ENCODE data around the gene ADRA2B.

The ADRA2B gene

GRCh38 chr2:96156926-96157648 lies 40.7 kb upstream of the ADRA2B start:
- no CpG with 5 or more reads among the region's 5 CpGs for WGBS (ENCODE audit: insufficient coverage, insufficient read length)
- no peak overlapping the region for H3K4me3 ChIP-seq (ENCODE audit: low read length)
- DNase-seq (ENCODE audit: low read depth, low spot score) = no peak

GRCh38 chr2:96156011-96156820 lies 39.8 kb upstream of the ADRA2B start:
- Histone ChIP-seq H3K4me3 (ENCODE audit: low read length) (no peak overlapping the region), H3K36me3 (ENCODE audit: control insufficient read depth, insufficient read depth, low read length) (no peaks in the 10 kb centered on the region; the same call in 1 of the 2 replicates), H3K27ac (ENCODE audit: low read length) (no peak overlapping the region), H3K27me3 (ENCODE audit: control insufficient read depth, insufficient read depth, low read length) (no peaks in the 10 kb centered on the region), H3K4me1 (ENCODE audit: control insufficient read depth, insufficient read depth, low read length) (peaks cover 6% of the 10 kb centered on the region; the same call in 1 of the 2 replicates), H3K9me3 (ENCODE audit: control insufficient read depth, insufficient read depth, low read length) (no peaks in the 10 kb centered on the region)
- WGBS (ENCODE audit: insufficient coverage, insufficient read length) = no CpG with 5 or more reads among the region's 10 CpGs
- no peak for DNase-seq (ENCODE audit: low read depth, low spot score)

More at GRCh38 chr2:96156926-96157648, 40.7 kb upstream of the ADRA2B start:
- no peaks in the 10 kb centered on the region for H3K27me3 ChIP-seq (ENCODE audit: control insufficient read depth, insufficient read depth, low read length)
- no peaks in the 10 kb centered on the region for H3K9me3 ChIP-seq (ENCODE audit: control insufficient read depth, insufficient read depth, low read length)
- no peaks in the 10 kb centered on the region; the same call in 1 of the 2 replicates for H3K36me3 ChIP-seq (ENCODE audit: control insufficient read depth, insufficient read depth, low read length)
- H3K27ac ChIP-seq (ENCODE audit: low read length) = no peak overlapping the region
- peaks cover 6% of the 10 kb centered on the region; the same call in 1 of the 2 replicates for H3K4me1 ChIP-seq (ENCODE audit: control insufficient read depth, insufficient read depth, low read length)

DNA sequence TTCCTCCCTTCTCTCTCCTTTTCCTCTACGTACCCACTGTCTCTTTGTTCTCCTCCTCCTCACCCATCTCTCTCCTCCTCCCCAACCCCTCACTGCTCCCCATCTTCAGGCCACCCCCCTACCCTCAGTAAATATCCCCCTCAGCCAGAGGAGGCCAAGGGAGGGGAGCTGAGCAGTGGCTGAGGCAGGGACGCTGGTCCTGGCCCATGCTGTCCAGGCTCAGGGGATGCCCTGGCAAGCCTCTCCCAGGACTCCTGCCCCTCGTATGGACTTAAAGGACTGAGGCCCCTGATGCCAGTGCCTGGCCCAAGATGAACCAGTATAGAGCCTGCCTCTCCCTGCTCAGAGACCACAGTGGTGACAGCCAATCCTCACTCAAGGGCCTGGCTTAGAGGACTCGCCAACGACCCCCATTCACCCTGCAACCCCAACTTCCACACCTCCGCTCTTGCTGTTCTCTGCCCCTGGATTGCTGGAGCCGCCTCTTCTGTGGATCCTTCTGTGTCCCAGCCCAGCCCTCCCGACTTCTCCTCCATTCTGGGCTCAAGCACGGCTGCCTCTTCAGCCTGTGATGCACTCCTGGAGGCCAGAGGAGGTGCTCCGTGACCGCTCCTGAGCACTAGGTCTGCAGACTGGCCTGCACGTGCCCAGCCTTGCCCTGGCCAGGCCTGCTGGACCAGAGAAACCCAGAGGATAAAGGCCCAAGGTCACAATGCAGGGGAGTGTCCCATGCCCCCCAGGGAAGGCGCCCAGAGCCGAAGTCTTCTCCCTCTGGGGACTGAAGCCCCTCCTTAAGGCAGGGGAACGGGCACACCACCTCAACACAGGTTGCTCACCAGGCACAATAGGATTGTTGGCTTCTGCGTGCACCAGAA lies 38.4 kb upstream of the ADRA2B start:
- DNase-seq (ENCODE audit: low read depth, low spot score) = no peak
- H3K36me3 ChIP-seq (ENCODE audit: control insufficient read depth, insufficient read depth, low read length) = no peaks in the 10 kb centered on the region; the same call in 1 of the 2 replicates
- H3K4me1 ChIP-seq (ENCODE audit: control insufficient read depth, insufficient read depth, low read length) = peaks cover 6% of the 10 kb centered on the region; the same call in 1 of the 2 replicates
- H3K4me3 ChIP-seq (ENCODE audit: low read length) = no peak overlapping the region
- no peak overlapping the region for H3K27ac ChIP-seq (ENCODE audit: low read length)
- no peaks in the 10 kb centered on the region for H3K27me3 ChIP-seq (ENCODE audit: control insufficient read depth, insufficient read depth, low read length)
- H3K9me3 ChIP-seq (ENCODE audit: control insufficient read depth, insufficient read depth, low read length) = no peaks in the 10 kb centered on the region
- no CpG with 5 or more reads among the region's 16 CpGs for WGBS (ENCODE audit: insufficient coverage, insufficient read length)

- DNase-seq (ENCODE audit: low read depth, low spot score) = no peak
- peaks cover 6% of the 10 kb centered on the region for H3K4me1 ChIP-seq (ENCODE audit: control insufficient read depth, insufficient read depth, low read length)
- H3K27ac ChIP-seq (ENCODE audit: low read length) = no peak overlapping the region
- H3K36me3 ChIP-seq (ENCODE audit: control insufficient read depth, insufficient read depth, low read length) = no peaks in the 10 kb centered on the region; the same call in 1 of the 2 replicates
- H3K27me3 ChIP-seq (ENCODE audit: control insufficient read depth, insufficient read depth, low read length) = no peaks in the 10 kb centered on the region
- no peaks in the 10 kb centered on the region for H3K9me3 ChIP-seq (ENCODE audit: control insufficient read depth, insufficient read depth, low read length)
- WGBS (ENCODE audit: insufficient coverage, insufficient read length) = no CpG with 5 or more reads among the region's 7 CpGs
- H3K4me3 ChIP-seq (ENCODE audit: low read length) = no peak overlapping the region
Observed at GRCh38 chr2:96153991-96154431, 37.6 kb upstream of the ADRA2B start.

GRCh38 chr2:96153291-96153713 lies 36.9 kb upstream of the ADRA2B start:
- WGBS (ENCODE audit: insufficient coverage, insufficient read length) = no CpG with 5 or more reads among the region's 7 CpGs

DNA sequence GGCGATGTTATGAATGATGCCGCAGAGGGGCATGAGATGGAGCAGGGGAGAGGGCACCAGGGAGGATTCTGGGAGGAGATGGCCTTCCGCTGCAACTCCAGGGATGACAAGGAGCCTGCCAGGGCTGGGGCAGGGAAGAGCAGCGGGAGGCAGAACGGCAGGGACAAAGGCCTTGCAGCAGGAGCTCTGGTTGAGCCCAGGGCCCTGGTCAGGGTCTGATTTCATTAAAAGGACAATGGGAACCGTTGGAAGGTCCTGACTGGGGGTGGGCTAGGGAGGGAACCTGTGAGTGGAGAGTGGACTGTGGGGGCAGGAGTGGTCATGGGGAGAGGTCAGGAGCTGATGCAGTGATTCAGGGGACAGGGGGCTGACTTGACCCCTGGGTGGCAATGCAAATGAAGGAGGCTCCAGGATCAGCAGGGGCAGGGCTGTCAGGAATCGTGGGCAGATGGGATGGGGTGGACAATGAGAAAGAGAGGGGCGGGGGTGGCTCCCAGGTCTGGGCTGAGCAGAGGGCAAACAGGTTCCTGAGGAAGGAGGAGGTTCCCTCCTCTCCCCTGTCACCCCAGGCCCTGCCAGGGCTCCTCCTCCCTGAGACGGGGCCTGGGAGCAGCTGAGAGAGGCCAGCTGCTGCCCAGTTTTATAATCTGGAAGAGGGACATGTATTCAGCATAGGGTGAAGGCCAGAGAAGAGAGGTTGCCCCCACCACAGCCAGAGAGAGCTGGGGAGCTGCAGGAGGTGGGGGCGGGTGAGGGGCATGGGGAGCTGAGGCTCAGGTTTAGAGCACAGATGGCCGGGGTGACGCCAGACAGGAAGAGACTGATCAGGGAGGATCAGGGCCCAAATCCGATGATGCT lies 36.2 kb upstream of the ADRA2B start:
- peaks cover 9% of the 10 kb centered on the region for H3K4me1 ChIP-seq (ENCODE audit: control insufficient read depth, insufficient read depth, low read length)
- no CpG with 5 or more reads among the region's 13 CpGs for WGBS (ENCODE audit: insufficient coverage, insufficient read length)
- no peak overlapping the region for H3K27ac ChIP-seq (ENCODE audit: low read length)
- no peak overlapping the region for H3K4me3 ChIP-seq (ENCODE audit: low read length)
- no peaks in the 10 kb centered on the region for H3K9me3 ChIP-seq (ENCODE audit: control insufficient read depth, insufficient read depth, low read length)
- DNase-seq (ENCODE audit: low read depth, low spot score) = no peak
- H3K27me3 ChIP-seq (ENCODE audit: control insufficient read depth, insufficient read depth, low read length) = no peaks in the 10 kb centered on the region
- H3K36me3 ChIP-seq (ENCODE audit: control insufficient read depth, insufficient read depth, low read length) = no peaks in the 10 kb centered on the region; the same call in 1 of the 2 replicates

More at GRCh38 chr2:96153291-96153713, 36.9 kb upstream of the ADRA2B start:
- H3K4me3 ChIP-seq (ENCODE audit: low read length) = no peak overlapping the region
- H3K27me3 ChIP-seq (ENCODE audit: control insufficient read depth, insufficient read depth, low read length) = no peaks in the 10 kb centered on the region
- DNase-seq (ENCODE audit: low read depth, low spot score) = no peak
- H3K9me3 ChIP-seq (ENCODE audit: control insufficient read depth, insufficient read depth, low read length) = no peaks in the 10 kb centered on the region
- no peak overlapping the region for H3K27ac ChIP-seq (ENCODE audit: low read length)
- no peaks in the 10 kb centered on the region; the same call in 1 of the 2 replicates for H3K36me3 ChIP-seq (ENCODE audit: control insufficient read depth, insufficient read depth, low read length)
- H3K4me1 ChIP-seq (ENCODE audit: control insufficient read depth, insufficient read depth, low read length) = peaks cover 11% of the 10 kb centered on the region

- Histone ChIP-seq H3K4me3 (ENCODE audit: low read length) (no peak overlapping the region), H3K27ac (ENCODE audit: low read length) (no peak overlapping the region), H3K4me1 (ENCODE audit: control insufficient read depth, insufficient read depth, low read length) (peaks cover 9% of the 10 kb centered on the region), H3K36me3 (ENCODE audit: control insufficient read depth, insufficient read depth, low read length) (no peaks in the 10 kb centered on the region; the same call in 1 of the 2 replicates), H3K9me3 (ENCODE audit: control insufficient read depth, insufficient read depth, low read length) (no peaks in the 10 kb centered on the region), H3K27me3 (ENCODE audit: control insufficient read depth, insufficient read depth, low read length) (no peaks in the 10 kb centered on the region)
- DNase-seq (ENCODE audit: low read depth, low spot score) = no peak
- WGBS (ENCODE audit: insufficient coverage, insufficient read length) = no CpG with 5 or more reads among the region's 9 CpGs
Observed at GRCh38 chr2:96151595-96152303, 35.4 kb upstream of the ADRA2B start.

DNA sequence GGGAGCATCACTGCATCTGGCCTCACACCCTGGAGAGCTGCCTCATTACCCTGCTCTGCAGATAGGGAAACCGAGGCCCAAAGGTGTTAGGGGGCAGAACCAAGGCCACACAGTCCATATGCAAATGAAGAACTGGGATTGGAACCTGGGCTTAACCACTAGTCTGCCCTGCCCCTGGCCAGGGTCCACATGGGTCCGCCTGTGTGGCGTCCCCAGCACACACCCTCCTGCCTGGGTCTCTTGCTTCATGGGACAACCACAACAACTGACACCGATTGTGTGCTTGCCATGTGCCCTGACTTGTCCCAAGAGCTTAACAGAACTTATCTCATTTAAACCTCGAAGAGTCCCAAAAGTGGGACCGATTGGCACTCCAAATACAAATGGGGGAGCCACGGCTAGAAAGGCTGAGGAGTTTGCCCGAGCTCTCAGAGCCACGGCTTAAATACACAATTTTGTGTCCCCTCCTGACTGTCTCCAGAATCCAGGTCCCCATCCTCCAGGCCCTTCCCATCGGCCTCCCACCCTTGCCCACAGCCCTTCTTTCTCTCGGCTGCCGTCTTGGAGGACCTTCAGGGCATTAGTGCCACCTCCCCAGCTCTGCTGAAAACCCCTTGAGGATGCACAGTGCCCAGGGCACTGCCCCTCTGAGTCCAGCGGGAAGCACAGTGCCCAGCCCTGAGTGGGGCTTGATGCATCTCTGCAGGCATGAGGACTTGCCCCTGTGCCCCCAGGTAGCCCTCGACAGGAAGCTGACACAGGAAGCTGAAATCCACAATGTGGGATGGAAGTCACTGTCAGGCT lies 34.6 kb upstream of the ADRA2B start:
- no peak for DNase-seq (ENCODE audit: low read depth, low spot score)
- no peak overlapping the region for H3K4me3 ChIP-seq (ENCODE audit: low read length)
- no peaks in the 10 kb centered on the region; the same call in 1 of the 2 replicates for H3K36me3 ChIP-seq (ENCODE audit: control insufficient read depth, insufficient read depth, low read length)
- WGBS (ENCODE audit: insufficient coverage, insufficient read length) = no CpG with 5 or more reads among the region's 14 CpGs
- no peaks in the 10 kb centered on the region for H3K9me3 ChIP-seq (ENCODE audit: control insufficient read depth, insufficient read depth, low read length)
- H3K27ac ChIP-seq (ENCODE audit: low read length) = no peak overlapping the region
- peaks cover 9% of the 10 kb centered on the region for H3K4me1 ChIP-seq (ENCODE audit: control insufficient read depth, insufficient read depth, low read length)
- no peaks in the 10 kb centered on the region for H3K27me3 ChIP-seq (ENCODE audit: control insufficient read depth, insufficient read depth, low read length)
